PC-9 (cell line): Measurements from ENCODE around the gene NRXN2.
"Not testable (repeated sequence)": the region's sequence is repeated elsewhere in the genome, so short reads cannot be mapped to it uniquely, and the experiment has no call there.

Experiments
- CTCF ChIP-seq: fragments of 200-600 bp; sonication (generic); conservative IDR thresholded peaks from 2 replicates; pipeline ENCODE4 v1.6.1; 2017; ENCODE audit warnings: mixed run types, antibody characterized with exemption, mild to moderate bottlenecking, moderate library complexity
- EZH2 ChIP-seq: fragments of 200-600 bp; sonication (generic); IDR thresholded peaks from 2 replicates; pipeline ENCODE4 v1.8.0; 2017; ENCODE audit warnings: antibody characterized with exemption, low read depth

GRCh38 chr11:64561429-64561828, 161.6 kb downstream of the NRXN2 start:
- not testable (repeated sequence) for TF ChIP-seq CTCF, EZH2
